ENCODE measurements around the gene GPR153.

GRCh38 chr1:6234502-6235295, 26.2 kb downstream of the GPR153 start:
- no peak for TF ChIP-seq EZH2 (IDR thresholded peaks at IDR 0.05; ENCODE audit: insufficient read depth, poor library complexity, severe bottlenecking)
- TF ChIP-seq EZH2phosphoT487 (IDR thresholded peaks at IDR 0.05; ENCODE audit: insufficient read depth, low read depth), result no peak

Data from GM23248 (cell line).